Activated CD8-positive, alpha-beta T cell treated with anti-CD3 and anti-CD28 coated beads, Interleukin-2, amount 10 ng/mL, durations not matched to agents 7 days and 5 days (primary cell): Measurements from ENCODE around the gene SHISA9. TPM values are rescaled to one million over a fixed set of nuclear protein-coding genes. Genes with fewer than 3 reads are reported as not detected.

ENCODE experiments used
- ATAC-seq: fragments of 150-1000 bp; cut with Tn5 transposase; one replicate; pipeline ENCODE4 v1.10.0; 2021; ENCODE audit warnings: moderate library complexity
- CTCF ChIA-PET: fragments of 350-600 bp; sonication (Branson Sonifier 250); formaldehyde crosslinking; loops from one replicate; lab custom pipeline; 2021; ENCODE audit warnings: antibody characterized with exemption; lab: Charles Lee
- POLR2A ChIA-PET: fragments of 350-600 bp; sonication (Branson Sonifier 250); formaldehyde crosslinking; loops from one replicate; lab custom pipeline; 2021; ENCODE audit warnings: antibody characterized with exemption; lab: Charles Lee
- DNase-seq: peaks from one replicate; pipeline ENCODE4 v3.0.0-alpha.2; 2020
- H3K27ac Mint-ChIP-seq: one replicate; pipeline ENCODE4 v1.8.0; 2021; ENCODE audit warnings: mild to moderate bottlenecking, mixed read lengths
- H3K27me3 Mint-ChIP-seq: one replicate; pipeline ENCODE4 v1.8.0; 2021; ENCODE audit warnings: low read depth, mixed read lengths
- H3K36me3 Mint-ChIP-seq: one replicate; pipeline ENCODE4 v1.8.0; 2021; ENCODE audit warnings: low read depth, mixed read lengths
- H3K4me1 Mint-ChIP-seq: one replicate; pipeline ENCODE4 v1.8.0; 2021; ENCODE audit warnings: low read depth, mixed read lengths
- H3K4me3 Mint-ChIP-seq: one replicate; pipeline ENCODE4 v1.8.0; 2021; ENCODE audit warnings: mild to moderate bottlenecking, mixed read lengths
- H3K9me3 Mint-ChIP-seq: one replicate; pipeline ENCODE4 v1.8.0; 2022; ENCODE audit warnings: mixed read lengths; ENCODE audit not compliant: insufficient read depth
- total RNA-seq, 2 experiments: library from RNA; stranded (reverse); gene quantifications; one replicate each; pipeline ENCODE4 v1.2.3, GENCODE V29; 2021

Gene SHISA9
- total RNA-seq, 2 experiments from 2014 or later, result not detected

- Mint-ChIP-seq H3K36me3 (no peaks in the 10 kb centered on the region), H3K27ac (no peak overlapping the region), H3K27me3 (no peaks in the 10 kb centered on the region), H3K4me1 (no peaks in the 10 kb centered on the region), H3K9me3 (no peaks in the 10 kb centered on the region), H3K4me3 (no peak overlapping the region)
- POLR2A ChIA-PET, result no interaction called here
- ATAC-seq (no peak), DNase-seq (no peak)
- CTCF ChIA-PET, result no interaction called here
Measured at GRCh38 chr16:12999368-12999767, 98.0 kb downstream of the SHISA9 start.

GRCh38 chr16:13005721-13006247, 104.4 kb downstream of the SHISA9 start:
- ChIA-PET CTCF (no interaction called here), POLR2A (no interaction called here)
- Mint-ChIP-seq H3K4me3 (no peak overlapping the region), H3K27ac (no peak overlapping the region), H3K36me3 (no peaks in the 10 kb centered on the region), H3K9me3 (no peaks in the 10 kb centered on the region), H3K27me3 (no peaks in the 10 kb centered on the region), H3K4me1 (no peaks in the 10 kb centered on the region)
- DNase-seq (no peak), ATAC-seq (no peak)

GRCh38 chr16:13012601-13013000, 111.2 kb downstream of the SHISA9 start:
- no peaks in the 10 kb centered on the region for H3K9me3 Mint-ChIP-seq
- H3K27ac Mint-ChIP-seq, result no peak overlapping the region
- H3K4me3 Mint-ChIP-seq, result no peak overlapping the region
- H3K36me3 Mint-ChIP-seq, result no peaks in the 10 kb centered on the region
- H3K27me3 Mint-ChIP-seq, result no peaks in the 10 kb centered on the region
- POLR2A ChIA-PET, result no interaction called here
- DNase-seq (no peak), ATAC-seq (no peak)
- CTCF ChIA-PET, result no interaction called here
- H3K4me1 Mint-ChIP-seq, result no peaks in the 10 kb centered on the region

- Mint-ChIP-seq H3K4me3 (no peak overlapping the region), H3K4me1 (no peaks in the 10 kb centered on the region), H3K27me3 (no peaks in the 10 kb centered on the region), H3K9me3 (no peaks in the 10 kb centered on the region), H3K27ac (no peak overlapping the region), H3K36me3 (no peaks in the 10 kb centered on the region)
- POLR2A ChIA-PET, result no interaction called here
- no peak for DNase-seq
- no peak for ATAC-seq
- CTCF ChIA-PET, result no interaction called here
Measured at GRCh38 chr16:13013043-13013442, 111.6 kb downstream of the SHISA9 start.

- no peak overlapping the region for H3K4me3 Mint-ChIP-seq
- H3K27ac Mint-ChIP-seq, result no peak overlapping the region
- H3K36me3 Mint-ChIP-seq, result no peaks in the 10 kb centered on the region
- POLR2A ChIA-PET, result no interaction called here
- no peaks in the 10 kb centered on the region for H3K4me1 Mint-ChIP-seq
- no peak for ATAC-seq
- DNase-seq, result no peak
- H3K27me3 Mint-ChIP-seq, result no peaks in the 10 kb centered on the region
- CTCF ChIA-PET, result no interaction called here
- no peaks in the 10 kb centered on the region for H3K9me3 Mint-ChIP-seq
Measured at GRCh38 chr16:13014476-13014875, 113.1 kb downstream of the SHISA9 start.

- no peak for DNase-seq
- Mint-ChIP-seq H3K4me1 (no peaks in the 10 kb centered on the region), H3K4me3 (no peak overlapping the region), H3K36me3 (no peaks in the 10 kb centered on the region), H3K27ac (no peak overlapping the region), H3K27me3 (no peaks in the 10 kb centered on the region), H3K9me3 (no peaks in the 10 kb centered on the region)
- ChIA-PET POLR2A (no interaction called here), CTCF (no interaction called here)
- no peak for ATAC-seq
Measured at GRCh38 chr16:13018026-13018425, 116.6 kb downstream of the SHISA9 start.

- H3K9me3 Mint-ChIP-seq, result no peaks in the 10 kb centered on the region
- ATAC-seq (no peak), DNase-seq (no peak)
- no peak overlapping the region for H3K4me3 Mint-ChIP-seq
- no peak overlapping the region for H3K27ac Mint-ChIP-seq
- POLR2A ChIA-PET, result no interaction called here
- H3K36me3 Mint-ChIP-seq, result no peaks in the 10 kb centered on the region
- H3K4me1 Mint-ChIP-seq, result no peaks in the 10 kb centered on the region
- CTCF ChIA-PET, result no interaction called here
- H3K27me3 Mint-ChIP-seq, result no peaks in the 10 kb centered on the region
Measured at GRCh38 chr16:13021996-13022395, 120.6 kb downstream of the SHISA9 start.

DNA sequence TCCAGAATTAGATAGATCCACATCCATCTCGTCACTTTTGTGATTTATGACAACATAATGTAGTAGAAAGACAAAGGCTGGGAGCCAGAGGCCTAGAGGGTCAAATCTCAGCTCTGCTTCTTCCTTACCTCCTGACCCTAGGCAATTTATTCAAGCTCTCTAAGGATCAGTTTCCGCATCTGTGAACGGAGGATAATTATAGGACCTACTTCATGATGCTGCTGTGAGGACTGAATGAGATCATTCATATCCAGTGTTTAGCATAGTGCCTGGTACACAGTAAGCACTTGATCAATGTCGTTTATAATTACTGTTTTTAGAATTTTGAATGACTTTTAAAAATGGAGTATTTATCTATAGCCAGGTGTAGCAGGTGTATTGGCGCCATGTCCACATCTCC, 128.4 kb downstream of the SHISA9 start:
- H3K27me3 Mint-ChIP-seq, result no peaks in the 10 kb centered on the region
- H3K9me3 Mint-ChIP-seq, result no peaks in the 10 kb centered on the region
- no peaks in the 10 kb centered on the region for H3K36me3 Mint-ChIP-seq
- no peak for DNase-seq
- H3K4me1 Mint-ChIP-seq, result no peaks in the 10 kb centered on the region
- ChIA-PET CTCF (no interaction called here), POLR2A (no interaction called here)
- ATAC-seq, result no peak
- H3K4me3 Mint-ChIP-seq, result no peak overlapping the region
- no peak overlapping the region for H3K27ac Mint-ChIP-seq

- no peaks in the 10 kb centered on the region for H3K4me1 Mint-ChIP-seq
- H3K4me3 Mint-ChIP-seq, result no peak overlapping the region
- no peak for ATAC-seq
- no peaks in the 10 kb centered on the region for H3K36me3 Mint-ChIP-seq
- ChIA-PET CTCF (no interaction called here), POLR2A (no interaction called here)
- no peaks in the 10 kb centered on the region for H3K9me3 Mint-ChIP-seq
- no peak for DNase-seq
- H3K27ac Mint-ChIP-seq, result no peak overlapping the region
- H3K27me3 Mint-ChIP-seq, result no peaks in the 10 kb centered on the region
Measured at GRCh38 chr16:13030769-13031168, 129.4 kb downstream of the SHISA9 start.

GRCh38 chr16:13032911-13033310, 131.5 kb downstream of the SHISA9 start:
- DNase-seq (no peak), ATAC-seq (no peak)
- Mint-ChIP-seq H3K4me1 (no peaks in the 10 kb centered on the region), H3K9me3 (no peaks in the 10 kb centered on the region), H3K27me3 (no peaks in the 10 kb centered on the region), H3K36me3 (no peaks in the 10 kb centered on the region), H3K27ac (no peak overlapping the region), H3K4me3 (no peak overlapping the region)
- POLR2A ChIA-PET, result no interaction called here
- CTCF ChIA-PET, result no interaction called here

GRCh38 chr16:13036600-13036999, 135.2 kb downstream of the SHISA9 start:
- Mint-ChIP-seq H3K4me3 (no peak overlapping the region), H3K27me3 (no peaks in the 10 kb centered on the region), H3K27ac (no peak overlapping the region), H3K36me3 (no peaks in the 10 kb centered on the region), H3K9me3 (peaks cover 5% of the 10 kb centered on the region), H3K4me1 (no peaks in the 10 kb centered on the region)
- ChIA-PET CTCF (no interaction called here), POLR2A (no interaction called here)
- ATAC-seq (no peak), DNase-seq (peak; percentile 51)

DNA sequence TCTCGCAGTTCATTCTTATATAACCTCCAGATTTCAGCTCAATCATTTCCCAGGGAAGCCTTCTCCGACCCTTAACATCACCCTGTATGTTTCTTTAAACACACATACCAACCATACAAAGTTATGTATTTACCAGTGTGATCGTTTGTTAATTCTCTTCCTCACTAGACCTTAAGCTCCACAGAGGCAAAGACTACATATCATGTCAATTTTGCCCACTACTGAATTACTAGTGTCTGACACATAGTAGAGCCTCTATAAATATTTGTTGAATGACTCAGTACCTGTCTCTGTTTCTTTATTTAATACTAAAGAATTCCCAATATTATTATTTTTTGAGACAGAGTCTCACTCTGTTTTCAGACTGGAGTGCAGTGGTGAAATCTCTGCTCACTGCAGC, 137.2 kb downstream of the SHISA9 start:
- Mint-ChIP-seq H3K27ac (no peak overlapping the region), H3K9me3 (peaks cover 5% of the 10 kb centered on the region), H3K4me3 (no peak overlapping the region), H3K36me3 (no peaks in the 10 kb centered on the region), H3K27me3 (no peaks in the 10 kb centered on the region), H3K4me1 (no peaks in the 10 kb centered on the region)
- ChIA-PET POLR2A (no interaction called here), CTCF (no interaction called here)
- DNase-seq (no peak), ATAC-seq (no peak)

- Mint-ChIP-seq H3K4me3 (no peak overlapping the region), H3K4me1 (no peaks in the 10 kb centered on the region), H3K36me3 (no peaks in the 10 kb centered on the region), H3K27me3 (no peaks in the 10 kb centered on the region), H3K9me3 (peaks cover 5% of the 10 kb centered on the region), H3K27ac (no peak overlapping the region)
- ATAC-seq (no peak), DNase-seq (no peak)
- CTCF ChIA-PET, result no interaction called here
- POLR2A ChIA-PET, result no interaction called here
Measured at GRCh38 chr16:13039526-13039925, 138.1 kb downstream of the SHISA9 start.
